Activated B cell treated with CpG ODN at 0.5 μM for 24 hours (primary cell): ENCODE data around the gene SERPINB1. TPM values are rescaled to one million over a fixed set of nuclear protein-coding genes. Genes with fewer than 3 reads are reported as not detected.
A peak's percentile ranks its signal among the peaks of the same experiment; 100 is the strongest.
"Not testable (repeated sequence)": the region's sequence is repeated elsewhere in the genome, so short reads cannot be mapped to it uniquely, and the experiment has no call there.

Experiments used
- ATAC-seq: fragments of 200-7000 bp; cut with Tn5 transposase; one replicate; pipeline ENCODE4 v1.10.0; 2021; ENCODE audit warnings: low read depth, mild to moderate bottlenecking, moderate library complexity
- CTCF ChIA-PET: fragments of 350-600 bp; sonication (Branson Sonifier 250); formaldehyde crosslinking; loops from one replicate; lab custom pipeline; 2021; ENCODE audit warnings: antibody characterized with exemption; lab: Charles Lee
- POLR2A ChIA-PET: fragments of 350-600 bp; sonication (Branson Sonifier 250); formaldehyde crosslinking; loops from one replicate; lab custom pipeline; 2021; ENCODE audit warnings: antibody characterized with exemption; lab: Charles Lee
- DNase-seq: peaks from one replicate; pipeline ENCODE4 v3.0.0; 2022
- H3K27ac Mint-ChIP-seq: one replicate; pipeline ENCODE4 v1.8.0; 2020; ENCODE audit warnings: mixed read lengths
- H3K27me3 Mint-ChIP-seq: one replicate; pipeline ENCODE4 v1.8.0; 2021; ENCODE audit warnings: mixed read lengths
- H3K36me3 Mint-ChIP-seq: one replicate; pipeline ENCODE4 v1.8.0; 2021; ENCODE audit warnings: low read depth, mixed read lengths
- H3K4me1 Mint-ChIP-seq: one replicate; pipeline ENCODE4 v1.8.0; 2021; ENCODE audit warnings: mixed read lengths
- H3K4me3 Mint-ChIP-seq: one replicate; pipeline ENCODE4 v1.8.0; 2020; ENCODE audit warnings: mild to moderate bottlenecking, mixed read lengths
- H3K9me3 Mint-ChIP-seq: one replicate; pipeline ENCODE4 v1.8.0; 2020; ENCODE audit warnings: mixed read lengths
- intact Hi-C: fragments of 100-400 bp; cut with micrococcal nuclease; formaldehyde crosslinking; loops from one replicate; pipeline ENCODE4 v1.15.1; 2024
- total RNA-seq: library from RNA; stranded (reverse); gene quantifications from 2 replicates; pipeline ENCODE4 v1.2.3, GENCODE V29; 2022
- TF ChIP-seq, protein P1 (sequence below): fragments of 200-600 bp; IDR thresholded peaks from one replicate; pipeline ENCODE4 v1.8.0; 2022; ENCODE audit warnings: antibody characterized with exemption, mild to moderate bottlenecking

SERPINB1 gene
- total RNA-seq, 1 donor from 2014 or later, result 59.9 TPM

DNA sequence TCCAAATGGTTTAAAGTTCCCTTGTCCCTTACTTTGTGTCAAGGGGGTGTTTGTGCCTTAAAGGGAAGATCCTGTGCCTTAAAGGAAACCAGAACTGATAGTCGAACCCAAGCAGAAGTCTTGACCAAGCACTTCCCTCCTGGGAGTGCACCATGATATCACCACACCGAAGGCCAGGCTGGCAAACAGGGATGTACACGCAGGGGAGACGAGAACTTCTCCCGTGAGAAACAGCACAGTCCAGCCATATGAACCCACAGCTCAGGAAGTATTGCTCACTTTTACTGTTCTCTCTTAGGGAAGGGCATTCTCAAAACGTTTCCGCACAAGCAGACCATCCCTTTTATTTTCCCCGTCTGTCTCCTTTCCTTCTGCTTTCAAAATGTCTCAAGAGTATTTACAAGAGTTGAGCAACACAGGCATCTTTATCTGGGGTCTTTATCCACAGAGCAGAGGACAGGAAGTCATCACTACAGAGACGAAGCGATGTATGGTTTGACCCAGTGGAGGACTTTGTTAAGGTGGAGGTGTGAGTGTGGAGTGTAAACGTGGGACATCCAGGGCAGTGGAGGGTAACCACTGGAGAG is 12.8 kb upstream of the SERPINB1 start:
- TF ChIP-seq, protein P1, sequence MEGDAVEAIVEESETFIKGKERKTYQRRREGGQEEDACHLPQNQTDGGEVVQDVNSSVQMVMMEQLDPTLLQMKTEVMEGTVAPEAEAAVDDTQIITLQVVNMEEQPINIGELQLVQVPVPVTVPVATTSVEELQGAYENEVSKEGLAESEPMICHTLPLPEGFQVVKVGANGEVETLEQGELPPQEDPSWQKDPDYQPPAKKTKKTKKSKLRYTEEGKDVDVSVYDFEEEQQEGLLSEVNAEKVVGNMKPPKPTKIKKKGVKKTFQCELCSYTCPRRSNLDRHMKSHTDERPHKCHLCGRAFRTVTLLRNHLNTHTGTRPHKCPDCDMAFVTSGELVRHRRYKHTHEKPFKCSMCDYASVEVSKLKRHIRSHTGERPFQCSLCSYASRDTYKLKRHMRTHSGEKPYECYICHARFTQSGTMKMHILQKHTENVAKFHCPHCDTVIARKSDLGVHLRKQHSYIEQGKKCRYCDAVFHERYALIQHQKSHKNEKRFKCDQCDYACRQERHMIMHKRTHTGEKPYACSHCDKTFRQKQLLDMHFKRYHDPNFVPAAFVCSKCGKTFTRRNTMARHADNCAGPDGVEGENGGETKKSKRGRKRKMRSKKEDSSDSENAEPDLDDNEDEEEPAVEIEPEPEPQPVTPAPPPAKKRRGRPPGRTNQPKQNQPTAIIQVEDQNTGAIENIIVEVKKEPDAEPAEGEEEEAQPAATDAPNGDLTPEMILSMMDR, result no peak
- POLR2A ChIA-PET, result interaction anchor here (0.5 to 7.0 kb wide), 11 partner anchors 7 to 945 kb away, joined by 3 to 139 read pairs (median 17); partner anchors contain the start of genes SERPINB1 and SERPINB9
- Mint-ChIP-seq H3K4me1 (peaks cover 81% of the 10 kb centered on the region), H3K27ac (peak overlapping the region; percentile 97), H3K27me3 (no peaks in the 10 kb centered on the region), H3K4me3 (peak overlapping the region; percentile 74), H3K9me3 (no peaks in the 10 kb centered on the region), H3K36me3 (peaks cover 4% of the 10 kb centered on the region)
- no peak for ATAC-seq
- DNase-seq, result no peak
- CTCF ChIA-PET, result interaction anchor here (0.7 to 4.2 kb wide), 10 partner anchors 8 to 78 kb away, joined by 3 to 28 read pairs (median 5); no protein-coding TSS in a partner anchor
- intact Hi-C loops, result loop anchor here (1.0 to 2.0 kb wide), 5 partner anchors 8 to 134 kb away; partner anchors contain the start of gene SERPINB9

DNA sequence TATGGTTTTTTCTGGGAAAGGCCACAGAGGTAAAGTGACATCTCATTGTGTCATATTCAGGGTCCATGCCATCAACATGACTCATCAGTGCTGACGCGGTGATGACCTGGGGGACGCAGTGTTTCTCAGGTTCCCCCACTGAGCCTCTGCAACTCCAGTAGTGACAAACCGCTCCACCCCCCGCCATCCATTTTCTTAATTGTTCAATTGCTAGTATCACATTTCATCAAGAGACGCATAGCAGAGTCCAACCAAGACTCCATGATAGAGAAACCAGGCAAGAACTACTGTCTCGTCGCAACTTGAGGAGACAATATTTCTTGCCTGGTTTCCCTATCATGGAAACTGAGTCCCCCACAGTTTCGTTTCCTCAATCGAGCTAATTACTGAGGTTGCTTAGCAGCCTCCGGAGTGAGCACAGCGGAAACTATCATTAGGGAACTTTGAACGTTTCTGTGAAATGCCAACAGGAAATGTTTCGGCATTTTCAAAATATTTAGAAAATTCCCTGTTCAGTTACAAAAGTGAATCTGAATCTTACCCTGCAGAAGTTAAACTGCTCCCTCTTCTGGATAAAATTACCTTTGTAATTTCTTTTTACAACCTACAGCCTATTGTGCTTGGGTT is 12.2 kb upstream of the SERPINB1 start:
- POLR2A ChIA-PET, result interaction anchor here (0.5 to 7.0 kb wide), 10 partner anchors 9 to 944 kb away, joined by 3 to 139 read pairs (median 16); partner anchors contain the start of genes SERPINB1 and SERPINB9
- H3K4me3 Mint-ChIP-seq, result peak overlapping the region; percentile 74
- H3K9me3 Mint-ChIP-seq, result peaks cover 3% of the 10 kb centered on the region
- H3K36me3 Mint-ChIP-seq, result peaks cover 7% of the 10 kb centered on the region
- CTCF ChIA-PET, result interaction anchor here (0.8 to 4.2 kb wide), 8 partner anchors 8 to 79 kb away, joined by 3 to 28 read pairs (median 5); no protein-coding TSS in a partner anchor
- intact Hi-C loops, result loop anchor here (1.0 to 2.0 kb wide), 5 partner anchors 8 to 135 kb away; partner anchors contain the start of gene SERPINB9
- peak overlapping the region; percentile 97 for H3K27ac Mint-ChIP-seq
- DNase-seq (no peak), ATAC-seq (peak; percentile 42)
- TF ChIP-seq, protein P1, result no peak
- no peaks in the 10 kb centered on the region for H3K27me3 Mint-ChIP-seq
- peaks cover 81% of the 10 kb centered on the region for H3K4me1 Mint-ChIP-seq

DNA sequence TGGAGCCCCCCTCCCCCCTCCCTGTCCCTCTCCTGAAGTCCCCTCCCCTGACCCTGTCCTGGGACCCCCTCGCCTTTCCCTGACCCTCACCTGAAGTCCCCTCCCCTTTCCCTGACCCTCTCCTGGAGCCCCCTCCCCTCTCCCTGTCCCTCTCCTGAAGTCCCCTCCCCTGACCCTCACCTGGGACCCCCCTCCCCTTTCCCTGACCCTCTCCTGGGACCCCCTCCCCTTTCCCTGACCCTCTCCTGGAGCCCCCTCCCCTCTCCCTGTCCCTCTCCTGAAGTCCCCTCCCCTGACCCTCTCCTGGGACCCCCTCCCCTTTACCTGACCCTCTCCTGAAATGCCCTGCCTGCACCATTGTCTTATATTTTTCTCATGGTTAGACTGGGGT is 11.7 kb upstream of the SERPINB1 start:
- ATAC-seq, H3K27me3 Mint-ChIP-seq, intact Hi-C loops, DNase-seq, H3K9me3 Mint-ChIP-seq, H3K36me3 Mint-ChIP-seq: not testable (repeated sequence)
- H3K4me1 Mint-ChIP-seq, result peaks cover 81% of the 10 kb centered on the region
- ChIA-PET POLR2A (interaction anchor here (0.7 to 7.0 kb wide), 10 partner anchors 9 to 136 kb away, joined by 3 to 139 read pairs (median 16); partner anchors contain the start of genes SERPINB1 and SERPINB9), CTCF (interaction anchor here (0.8 to 2.2 kb wide), 7 partner anchors 10 to 79 kb away, joined by 3 to 8 read pairs (median 5); no protein-coding TSS in a partner anchor)
- peak overlapping the region; percentile 97 for H3K27ac Mint-ChIP-seq
- peak overlapping the region; percentile 74 for H3K4me3 Mint-ChIP-seq

DNA sequence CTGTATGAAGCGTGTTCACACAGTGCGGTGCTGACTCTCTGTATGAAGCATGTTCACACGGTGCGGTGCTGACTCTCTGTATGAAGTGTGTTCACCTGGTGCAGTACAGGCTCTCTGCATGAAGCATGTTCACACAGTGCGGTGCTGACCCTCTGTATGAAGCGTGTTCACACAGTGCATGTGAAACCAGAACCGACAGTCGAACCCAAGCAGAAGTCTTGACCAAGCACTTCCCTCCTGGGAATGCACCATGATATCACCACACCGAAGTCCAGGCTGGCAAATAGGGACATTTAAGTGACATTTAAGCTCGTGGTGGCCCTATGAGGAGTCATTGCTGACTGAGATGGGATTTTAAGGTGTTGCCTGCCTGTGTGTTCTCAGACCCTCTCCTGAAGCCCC is 11.3 kb upstream of the SERPINB1 start:
- Mint-ChIP-seq H3K27ac (peak overlapping the region; percentile 97), H3K9me3 (peaks cover 9% of the 10 kb centered on the region), H3K4me1 (peaks cover 81% of the 10 kb centered on the region), H3K4me3 (no peak overlapping the region), H3K27me3 (no peaks in the 10 kb centered on the region), H3K36me3 (peaks cover 9% of the 10 kb centered on the region)
- DNase-seq, result no peak
- TF ChIP-seq, protein P1, result no peak
- ChIA-PET POLR2A (interaction anchor here (0.7 to 7.0 kb wide), 6 partner anchors 10 to 137 kb away, joined by 8 to 139 read pairs (median 16); partner anchors contain the start of genes SERPINB1 and SERPINB9), CTCF (interaction anchor here (2.2 kb wide), 1 partner anchor 59 kb away, joined by 8 read pairs; no protein-coding TSS in a partner anchor)
- no peak for ATAC-seq
- intact Hi-C loops, result no loop called here

DNA sequence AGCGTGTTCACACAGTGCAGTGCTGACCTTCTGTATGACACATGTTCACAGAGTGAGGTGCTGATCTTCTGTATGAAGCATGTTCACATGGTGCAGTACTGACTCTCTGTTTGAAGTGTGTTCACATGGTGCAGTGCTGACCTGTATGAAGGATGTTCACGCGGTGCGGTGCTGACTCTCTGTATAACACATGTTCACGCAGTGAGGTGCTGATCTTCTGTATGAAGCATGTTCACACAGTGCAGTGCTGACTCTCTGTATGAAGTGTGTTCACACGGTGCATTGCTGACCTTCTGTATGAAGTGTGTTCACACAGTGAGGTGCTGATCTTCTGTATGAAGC is 10.8 kb upstream of the SERPINB1 start:
- Mint-ChIP-seq H3K27ac (peak overlapping the region; percentile 97), H3K4me3 (no peak overlapping the region), H3K4me1 (peaks cover 80% of the 10 kb centered on the region), H3K27me3 (no peaks in the 10 kb centered on the region), H3K9me3 (peaks cover 9% of the 10 kb centered on the region), H3K36me3 (peaks cover 9% of the 10 kb centered on the region)
- TF ChIP-seq, protein P1, result no peak
- ATAC-seq (no peak), DNase-seq (no peak)
- ChIA-PET CTCF (no interaction called here), POLR2A (interaction anchor here (0.7 to 7.0 kb wide), 4 partner anchors 10 to 88 kb away, joined by 8 to 139 read pairs (median 29); partner anchors contain the start of gene SERPINB9)
- intact Hi-C loops, result no loop called here
